ENCODE measurements around the gene ADAMTS15. TPM values are rescaled to one million over a fixed set of nuclear protein-coding genes. Genes with fewer than 3 reads are reported as not detected.

Gene ADAMTS15
- total RNA-seq, 3 donors from 2014 or later (not counting 1 experiment from before 2014, with no cell fraction given) = 0.20 TPM; not detected in 2

GRCh38 chr11:130485983-130486382 is 37.5 kb downstream of the ADAMTS15 start:
- H3K27me3 Mint-ChIP-seq (ENCODE audit: low read depth in 2 of 2) = peaks cover 0 to 8% of the 10 kb centered on the region in 2 donors
- Histone ChIP-seq H3K9me3 (ENCODE audit: control insufficient read depth, insufficient read depth, low read length) (no peaks in the 10 kb centered on the region), H3K27ac (ENCODE audit: low read length) (no peak overlapping the region), H3K4me3 (ENCODE audit: low read length) (no peak overlapping the region), H3K4me1 (ENCODE audit: control insufficient read depth, insufficient read depth, low read length) (no peaks in the 10 kb centered on the region), H3K36me3 (ENCODE audit: control insufficient read depth, insufficient read depth, low read length) (no peaks in the 10 kb centered on the region), H3K27me3 (ENCODE audit: control insufficient read depth, insufficient read depth, low read length) (no peaks in the 10 kb centered on the region)
- ATAC-seq (no peak), DNase-seq (no peak)
- no peaks in the 10 kb centered on the region for H3K36me3 Mint-ChIP-seq
- H3K4me1 Mint-ChIP-seq = no peaks in the 10 kb centered on the region
- no peak overlapping the region for H3K27ac Mint-ChIP-seq
- WGBS (ENCODE audit: insufficient coverage) = 93% methylated on average over 14 of the region's 14 CpGs
- H3K9me3 Mint-ChIP-seq = no peaks in the 10 kb centered on the region
- H3K4me3 Mint-ChIP-seq = no peak overlapping the region
- intact Hi-C loops (cut with micrococcal nuclease) = no loop called here
- no peak for TF ChIP-seq CTCF (IDR thresholded peaks at IDR 0.05)

GRCh38 chr11:130486391-130486836 is 38.0 kb downstream of the ADAMTS15 start:
- no peak for TF ChIP-seq CTCF (IDR thresholded peaks at IDR 0.05)
- Histone ChIP-seq H3K9me3 (ENCODE audit: control insufficient read depth, insufficient read depth, low read length) (no peaks in the 10 kb centered on the region), H3K27me3 (ENCODE audit: control insufficient read depth, insufficient read depth, low read length) (no peaks in the 10 kb centered on the region), H3K36me3 (ENCODE audit: control insufficient read depth, insufficient read depth, low read length) (no peaks in the 10 kb centered on the region), H3K27ac (ENCODE audit: low read length) (no peak overlapping the region), H3K4me1 (ENCODE audit: control insufficient read depth, insufficient read depth, low read length) (no peaks in the 10 kb centered on the region), H3K4me3 (ENCODE audit: low read length) (no peak overlapping the region)
- H3K4me1 Mint-ChIP-seq = no peaks in the 10 kb centered on the region
- peaks cover 0 to 10% of the 10 kb centered on the region in 2 donors for H3K27me3 Mint-ChIP-seq (ENCODE audit: low read depth in 2 of 2)
- no peak for DNase-seq
- H3K9me3 Mint-ChIP-seq = no peaks in the 10 kb centered on the region
- H3K27ac Mint-ChIP-seq = no peak overlapping the region
- intact Hi-C loops (cut with micrococcal nuclease) = no loop called here
- no peak for ATAC-seq
- H3K36me3 Mint-ChIP-seq = no peaks in the 10 kb centered on the region
- 92% methylated on average over 16 of the region's 16 CpGs for WGBS (ENCODE audit: insufficient coverage)
- no peak overlapping the region for H3K4me3 Mint-ChIP-seq

GRCh38 chr11:130486987-130487923 is 38.8 kb downstream of the ADAMTS15 start:
- no peaks in the 10 kb centered on the region for H3K9me3 ChIP-seq (ENCODE audit: control insufficient read depth, insufficient read depth, low read length)
- H3K27me3 Mint-ChIP-seq (ENCODE audit: low read depth in 2 of 2) = peaks cover 3 to 18% of the 10 kb centered on the region in 2 donors
- H3K4me1 ChIP-seq (ENCODE audit: control insufficient read depth, insufficient read depth, low read length) = no peaks in the 10 kb centered on the region
- H3K36me3 Mint-ChIP-seq = no peaks in the 10 kb centered on the region
- H3K4me1 Mint-ChIP-seq = no peaks in the 10 kb centered on the region
- no peaks in the 10 kb centered on the region for H3K36me3 ChIP-seq (ENCODE audit: control insufficient read depth, insufficient read depth, low read length)
- no peaks in the 10 kb centered on the region for H3K9me3 Mint-ChIP-seq
- no peak for DNase-seq
- intact Hi-C loops (cut with micrococcal nuclease) = no loop called here
- no peaks in the 10 kb centered on the region for H3K27me3 ChIP-seq (ENCODE audit: control insufficient read depth, insufficient read depth, low read length)
- ATAC-seq = no peak
- no peak overlapping the region for H3K4me3 Mint-ChIP-seq
- no peak for TF ChIP-seq CTCF (IDR thresholded peaks at IDR 0.05)
- 92% methylated on average over 28 of the region's 28 CpGs for WGBS (ENCODE audit: insufficient coverage)
- H3K27ac ChIP-seq (ENCODE audit: low read length) = no peak overlapping the region
- no peak overlapping the region for H3K27ac Mint-ChIP-seq
- H3K4me3 ChIP-seq (ENCODE audit: low read length) = no peak overlapping the region

All from natural killer cell (primary cell).